K562 (cell line): ENCODE data around the gene GRHPR.

ENCODE experiments used
- BACH1 ChIP-seq: fragments of 200-800 bp; sonication (Bioruptor generic); IDR thresholded peaks from 2 replicates; pipeline ENCODE4 v1.6.1; 2016; ENCODE audit warnings: missing genetic modification characterization, missing compliant biosample characterization
- CTCF ChIP-seq, 3 experiments: IDR thresholded peaks in 2 of 3; conservative IDR thresholded peaks in 1 of 3; 2 replicates each; pipeline ENCODE4 v1.5.1; 2011 to 2012; ENCODE audit warnings: low read length in 3 of 3, mild to moderate bottlenecking in 3 of 3, control low read depth in 2 of 3, improper control_type of control experiment in 1 of 3, inconsistent platforms in 1 of 3, low read depth in 1 of 3, mixed read lengths in 1 of 3, moderate library complexity in 1 of 3; ENCODE audit not compliant: insufficient read depth in 2 of 3
- E2F4 ChIP-seq: sonication (generic); formaldehyde crosslinking; IDR thresholded peaks from 2 replicates; pipeline ENCODE4 v1.8.0; 2022; ENCODE audit warnings: mild to moderate bottlenecking, low read depth, missing genetic modification reagents
- GTF2E2 ChIP-seq: fragments of 200-800 bp; sonication (Bioruptor generic); IDR thresholded peaks from 2 replicates; pipeline ENCODE4 v1.6.1; 2016; ENCODE audit warnings: missing genetic modification characterization, missing compliant biosample characterization
- GTF2F1 ChIP-seq: IDR thresholded peaks from 2 replicates; pipeline ENCODE4 v1.6.1; 2011; ENCODE audit warnings: low read depth, low read length, improper control_type of control experiment
- HOMEZ ChIP-seq: fragments of 250-450 bp; sonication (Bioruptor Pico); IDR thresholded peaks from 2 replicates; pipeline ENCODE4 v1.4.0; 2020; ENCODE audit warnings: mild to moderate bottlenecking, moderate library complexity
- JUNB ChIP-seq: fragments of 450-650 bp; formaldehyde crosslinking; conservative IDR thresholded peaks from 2 replicates; pipeline ENCODE4 v1.4.0; 2020; ENCODE audit warnings: mild to moderate bottlenecking
- MXI1 ChIP-seq: IDR thresholded peaks from 2 replicates; pipeline ENCODE4 v1.6.1; 2011; ENCODE audit warnings: low read depth, mild to moderate bottlenecking, improper control_type of control experiment, low read length
- PTBP1 ChIP-seq: fragments of 200-400 bp; formaldehyde crosslinking; IDR thresholded peaks from 2 replicates; pipeline ENCODE4 v1.6.1; 2017; ENCODE audit warnings: low read depth, low read length
- SP1 ChIP-seq: sonication (generic); formaldehyde crosslinking; IDR thresholded peaks from 2 replicates; pipeline ENCODE4 v1.8.1; 2022; ENCODE audit warnings: mild to moderate bottlenecking, missing genetic modification reagents
- ZNF384 ChIP-seq: IDR thresholded peaks from 2 replicates; pipeline ENCODE4 v1.6.1; 2012; ENCODE audit warnings: low read depth, low read length, improper control_type of control experiment

GRCh38 chr9:37466037-37466709, 43.7 kb downstream of the GRHPR start:
- no peak for TF ChIP-seq PTBP1
- no peak for TF ChIP-seq E2F4 (CRISPR knock-in tag)
- no peak for TF ChIP-seq CTCF (IDR thresholded peaks at IDR 0.05 in 2 of 3, conservative IDR thresholded peaks at IDR 0.05 in 1 of 3; ENCODE audit: insufficient read depth in 2 of 3, low read depth in 1 of 3, low read length in 3 of 3)
- TF ChIP-seq HOMEZ (CRISPR knock-in tag), result no peak
- 0 out of 2 replicates have a peak, but pooled peaks have one; percentile 7 for TF ChIP-seq SP1 (CRISPR knock-in tag)
- TF ChIP-seq GTF2F1, result no peak
- no peak for TF ChIP-seq ZNF384
- no peak for TF ChIP-seq BACH1 (tag)
- no peak; the same call in 1 of the 2 replicates for TF ChIP-seq GTF2E2
- no peak for TF ChIP-seq JUNB
- TF ChIP-seq MXI1, result no peak
